Heart right ventricle (tissue), 16 donors: Measurements from ENCODE around the gene CCDC188. TPM values are rescaled to one million over a fixed set of nuclear protein-coding genes. Genes with fewer than 3 reads are reported as not detected.

ENCODE experiments used
- ATAC-seq, 8 donors: fragments of 200-7000 bp; cut with Tn5 transposase; one replicate each; pipeline ENCODE4 v1.9.1; 2020; ENCODE audit warnings: mild to moderate bottlenecking in 8 of 8, moderate library complexity in 8 of 8, moderate number of reproducible peaks in 1 of 8
- DNase-seq, 2 donors: peaks; one replicate each; pipeline ENCODE4 v3.0.0-alpha.2; 2020
- H3K27ac ChIP-seq, 10 donors: fragments of 200-600 bp; sonication (generic) in 2 of 10; one replicate each; pipeline versions ENCODE4 v1.5.0 to v1.8.0; 2020 to 2022; ENCODE audit warnings: mild to moderate bottlenecking in 3 of 10
- H3K27me3 ChIP-seq, 7 donors: fragments of 200-600 bp; one replicate each; pipeline ENCODE4 v1.8.0; 2021 to 2022; ENCODE audit warnings: mild to moderate bottlenecking in 2 of 7
- H3K36me3 ChIP-seq, 9 donors: fragments of 200-600 bp; sonication (generic) in 1 of 9; one replicate each; pipeline versions ENCODE4 v1.5.0 to v1.8.0; 2020 to 2022; ENCODE audit warnings: mild to moderate bottlenecking in 2 of 9
- H3K4me1 ChIP-seq, 9 donors: fragments of 200-600 bp; sonication (generic) in 1 of 9; one replicate each; pipeline versions ENCODE4 v1.5.0 to v1.8.0; 2020 to 2022; ENCODE audit warnings: mild to moderate bottlenecking in 4 of 9
- H3K4me3 ChIP-seq, 10 donors: fragments of 200-600 bp; sonication (generic) in 2 of 10; one replicate each; pipeline versions ENCODE4 v1.5.0 to v1.8.0; 2020 to 2022; ENCODE audit warnings: mild to moderate bottlenecking in 7 of 10, moderate library complexity in 2 of 10
- H3K9me3 ChIP-seq, 11 donors: fragments of 200-600 bp in 10 of 11; sonication (generic) in 2 of 11; one replicate each; pipeline versions ENCODE4 v1.5.0 to v1.8.0; 2013 to 2022; ENCODE audit warnings: mild to moderate bottlenecking in 2 of 11, control low read depth in 1 of 11, moderate library complexity in 1 of 11
- WGBS, 2 donors: extraction: QIAGEN DNeasy Blood & Tissue Kit; methylation state at CpG; one replicate each; pipeline ENCODE4 v1.1.7; 2013; ENCODE audit warnings: inconsistent platforms in 1 of 2; 5-methylcytosine and 5-hydroxymethylcytosine counted together
- intact Hi-C, 10 donors: fragments of 100-400 bp; cut with DNase I; formaldehyde crosslinking; loops; one replicate each; pipeline versions ENCODE4 v1.11.1 to v1.14.2; 2022
- polyA plus RNA-seq, 2 donors: library from polyadenylated mRNA; stranded (reverse); fragments of 200-250 nt; gene quantifications; one replicate each; pipeline ENCODE4 v1.2.3, GENCODE V29; 2013
- total RNA-seq, 10 donors: library from RNA; stranded (reverse); fragmentation: NEBNext Ultra II Directional in 3 of 10; extraction: Animal tissue kit (Norgen Biotek cat#: 25700) in 3 of 10; gene quantifications; one replicate each; pipeline versions ENCODE4 v1.2.1 to v1.2.4, GENCODE V29; 2021 to 2023
- TF ChIP-seq, protein P1 (sequence below), 9 donors: fragments of 200-600 bp; sonication (generic) in 2 of 9; IDR thresholded peaks; one replicate each; pipeline versions ENCODE4 v1.5.0 to v1.8.0; 2021 to 2022; ENCODE audit warnings: antibody characterized with exemption in 9 of 9, mild to moderate bottlenecking in 5 of 9, moderate library complexity in 1 of 9
- donor health status: Arrhythmogenic right ventricular cardiomyopathy.
- donor health status: ischemic (EF 13 %, LVEDD 7.1; RV severe dilation, severe dysfunction).
- donor health status: healthy with polysubstance abuse.
- donor health status: DM: no; HTN: yes; CAD: no.
- donor health status: DM: no; HTN: no; CAD: no.
- donor health status: ischemic (EF 25% LVEDD 6.9; RV normal size, moderate dysfunction).
- donor health status: ischemic (EF 25% LVEDD 5.7; RV mildly dilated, moderate dysfunction).
- donor health status: healthy.
- donor health status: DM: yes; HTN: yes; CAD: no.
- donor health status: Ischemic cardiomyopathy.
- donor health status: ischemic (EF 35%, LVEDD 5.7; RV mildly dilated, moderate dysfunction).
- donor health status: nonischemic (EF 11% LVEDD 7.7; RV severe dilation, severe dysfunction).
- donor health status: DM: yes; HTN: yes; CAD: no.
- donor health status: PGD.
- donor health status: ischemic (EF 29% LVEDD 5.4; RV normal size, mild dysfunction).
- donor health status: nonischemic (EF 23%, LVEDD 6.1; RV moderate dilation, normal function).

The CCDC188 gene
- total and polyA plus RNA-seq, 12 donors = 0.15 to 2.3 (median 0.51) TPM; not detected in 3

DNA sequence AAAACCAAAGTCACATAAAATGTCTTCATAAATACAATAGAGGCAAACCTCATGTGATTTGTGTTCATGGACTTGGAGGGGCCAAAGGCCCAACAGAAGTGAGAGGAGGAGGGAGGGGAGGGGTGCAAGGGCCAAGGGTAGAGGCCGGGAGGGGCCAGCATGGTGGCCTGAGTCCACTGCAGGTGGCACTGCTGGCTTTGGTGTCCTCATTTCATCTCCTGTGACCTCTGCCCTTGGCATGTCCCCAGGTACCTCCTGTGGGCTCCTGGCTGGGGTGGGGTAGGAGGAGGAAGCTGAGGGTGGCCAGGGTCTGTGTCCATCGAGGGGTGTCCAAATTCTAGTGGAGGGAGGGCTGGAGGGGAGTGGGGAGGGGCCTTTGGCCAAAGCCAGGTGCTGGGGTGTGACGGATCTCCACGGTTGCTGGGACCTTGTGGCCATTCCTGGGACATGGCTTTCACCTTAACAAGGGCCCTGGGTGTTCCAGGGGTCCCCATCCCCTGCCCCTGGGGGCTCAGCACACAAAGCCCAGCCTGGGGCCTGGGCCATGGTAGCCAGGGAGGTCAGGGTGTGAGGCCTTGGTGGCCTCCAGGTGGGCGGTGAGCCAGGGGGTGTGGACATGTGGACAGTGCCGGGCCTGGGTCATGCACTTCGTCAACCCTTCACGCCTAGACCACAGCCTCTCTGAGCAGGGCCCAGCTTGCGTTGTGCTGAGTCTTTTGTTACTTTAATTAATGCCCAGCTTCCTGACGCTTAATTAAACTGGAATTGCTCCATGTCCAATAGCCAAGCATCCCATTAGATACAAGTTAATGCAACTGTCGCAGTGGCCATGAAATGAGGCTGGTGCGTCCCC, 20.7 kb upstream of the CCDC188 start:
- no peaks in the 10 kb centered on the region for H3K36me3 ChIP-seq
- no peak overlapping the region for H3K27ac ChIP-seq
- H3K4me1 ChIP-seq = no peaks in the 10 kb centered on the region
- no peak overlapping the region for H3K4me3 ChIP-seq
- no peak for DNase-seq
- TF ChIP-seq, protein P1, sequence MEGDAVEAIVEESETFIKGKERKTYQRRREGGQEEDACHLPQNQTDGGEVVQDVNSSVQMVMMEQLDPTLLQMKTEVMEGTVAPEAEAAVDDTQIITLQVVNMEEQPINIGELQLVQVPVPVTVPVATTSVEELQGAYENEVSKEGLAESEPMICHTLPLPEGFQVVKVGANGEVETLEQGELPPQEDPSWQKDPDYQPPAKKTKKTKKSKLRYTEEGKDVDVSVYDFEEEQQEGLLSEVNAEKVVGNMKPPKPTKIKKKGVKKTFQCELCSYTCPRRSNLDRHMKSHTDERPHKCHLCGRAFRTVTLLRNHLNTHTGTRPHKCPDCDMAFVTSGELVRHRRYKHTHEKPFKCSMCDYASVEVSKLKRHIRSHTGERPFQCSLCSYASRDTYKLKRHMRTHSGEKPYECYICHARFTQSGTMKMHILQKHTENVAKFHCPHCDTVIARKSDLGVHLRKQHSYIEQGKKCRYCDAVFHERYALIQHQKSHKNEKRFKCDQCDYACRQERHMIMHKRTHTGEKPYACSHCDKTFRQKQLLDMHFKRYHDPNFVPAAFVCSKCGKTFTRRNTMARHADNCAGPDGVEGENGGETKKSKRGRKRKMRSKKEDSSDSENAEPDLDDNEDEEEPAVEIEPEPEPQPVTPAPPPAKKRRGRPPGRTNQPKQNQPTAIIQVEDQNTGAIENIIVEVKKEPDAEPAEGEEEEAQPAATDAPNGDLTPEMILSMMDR (IDR thresholded peaks at IDR 0.05) = no peak
- H3K9me3 ChIP-seq = no peaks in the 10 kb centered on the region
- no peak for ATAC-seq
- intact Hi-C loops = loop anchor here in 1 of 10 donors (5.0 kb wide), 1 partner anchor 101 kb away; no protein-coding TSS in a partner anchor
- 86 to 96% methylated on average over 12 of the region's 12 CpGs for WGBS, 2 donors
- H3K27me3 ChIP-seq = no peaks in the 10 kb centered on the region

DNA sequence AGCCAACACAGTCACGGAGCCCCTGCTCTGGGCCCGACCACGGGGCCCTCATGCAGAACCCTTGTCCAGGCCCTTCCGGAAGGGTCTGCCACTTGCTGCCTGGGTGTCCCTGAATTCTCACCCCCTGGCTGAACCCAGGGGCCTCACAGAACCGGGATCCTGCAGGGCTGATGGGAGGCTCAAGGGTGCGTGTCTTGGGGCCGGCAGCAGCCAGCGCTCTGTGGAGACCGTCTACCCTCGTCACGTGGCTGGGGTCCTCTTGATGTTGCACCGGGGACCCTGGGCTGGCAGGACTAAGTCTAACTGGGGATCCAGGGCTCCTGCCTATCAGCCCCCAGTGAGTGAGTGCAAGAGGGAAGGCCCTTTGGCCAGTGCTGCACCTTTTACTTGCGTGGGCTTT, 19.3 kb upstream of the CCDC188 start:
- 91 to 92% methylated on average over 13 of the region's 13 CpGs for WGBS, 2 donors
- Histone ChIP-seq H3K9me3 (no peaks in the 10 kb centered on the region), H3K36me3 (no peaks in the 10 kb centered on the region), H3K27me3 (no peaks in the 10 kb centered on the region), H3K4me3 (no peak overlapping the region), H3K4me1 (no peaks in the 10 kb centered on the region), H3K27ac (no peak overlapping the region)
- intact Hi-C loops = loop anchor here in 1 of 10 donors (5.0 kb wide), 1 partner anchor 102 kb away; no protein-coding TSS in a partner anchor
- TF ChIP-seq, protein P1 (IDR thresholded peaks at IDR 0.05) = no peak
- DNase-seq (no peak), ATAC-seq (no peak)

DNA sequence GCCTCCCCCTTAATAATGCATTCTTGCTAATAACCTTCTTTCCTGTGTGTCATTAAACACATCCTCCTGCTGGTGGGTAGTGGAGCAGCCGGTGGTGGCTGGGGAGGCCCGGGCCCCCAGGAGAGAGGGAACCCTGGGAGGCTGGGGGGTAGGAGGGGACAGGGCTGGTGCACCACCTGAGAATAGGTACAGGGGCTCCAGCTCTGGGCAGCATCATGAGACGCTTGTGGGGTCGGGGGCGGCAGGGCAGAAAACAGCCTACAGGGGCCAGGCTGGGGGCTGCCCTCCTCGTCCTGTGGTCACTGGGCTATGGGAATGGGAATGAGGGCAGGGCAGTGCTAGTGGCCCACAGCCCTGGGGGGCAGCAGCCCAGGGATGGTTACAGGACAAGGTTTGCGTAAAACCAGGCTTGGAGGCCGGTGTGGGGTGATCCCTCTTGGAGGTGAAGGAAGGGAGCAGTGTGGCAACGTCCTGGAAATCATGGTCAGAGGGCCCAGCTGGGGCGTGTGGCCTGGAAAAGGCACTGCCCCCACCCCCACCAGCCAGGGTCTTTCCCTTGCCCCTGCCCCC, 18.5 kb upstream of the CCDC188 start:
- WGBS, 2 donors = 78 to 81% methylated on average over 10 of the region's 10 CpGs
- TF ChIP-seq, protein P1 (IDR thresholded peaks at IDR 0.05) = no peak
- no peak for DNase-seq
- intact Hi-C loops = loop anchor here in 1 of 10 donors (5.0 kb wide), 1 partner anchor 128 kb away; no protein-coding TSS in a partner anchor
- Histone ChIP-seq H3K27me3 (no peaks in the 10 kb centered on the region), H3K9me3 (no peaks in the 10 kb centered on the region), H3K36me3 (no peaks in the 10 kb centered on the region), H3K4me1 (no peaks in the 10 kb centered on the region), H3K27ac (no peak overlapping the region), H3K4me3 (no peak overlapping the region)
- ATAC-seq = no peak

DNA sequence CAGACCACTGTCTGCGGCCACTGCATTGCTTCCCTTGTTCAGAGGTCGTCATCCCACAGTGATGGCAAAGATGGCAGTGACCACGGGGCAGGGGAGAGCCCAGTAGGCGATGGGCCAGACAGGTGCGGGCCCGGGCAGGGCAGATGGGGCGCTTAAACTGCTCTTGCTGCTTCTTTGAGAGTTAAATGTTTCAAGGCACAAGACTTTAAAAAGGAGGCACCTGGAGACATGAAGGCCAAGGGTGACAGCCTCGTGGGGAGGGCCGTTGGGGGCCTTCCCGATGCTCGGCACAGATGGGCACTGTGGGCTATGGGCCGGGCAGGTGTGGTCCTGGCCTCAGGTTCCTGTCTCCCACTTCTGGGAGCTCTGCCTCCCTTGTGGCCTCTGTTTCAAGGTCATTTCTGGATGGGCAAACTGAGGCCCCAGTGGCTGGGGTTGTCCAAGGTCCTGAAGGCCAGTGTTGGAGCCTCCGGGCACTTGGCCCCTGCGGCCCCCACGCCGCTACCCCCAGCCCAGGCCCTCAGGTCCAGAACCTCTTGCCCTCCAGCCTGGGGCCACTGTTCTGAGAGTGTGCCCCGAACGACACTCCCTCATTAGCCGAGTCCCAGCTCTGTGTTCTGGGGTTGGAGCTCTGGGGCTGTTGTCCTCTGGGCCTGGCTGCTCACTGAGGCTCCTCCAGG, 16.9 kb upstream of the CCDC188 start:
- 78 to 82% methylated on average over 19 of the region's 19 CpGs for WGBS, 2 donors
- DNase-seq = no peak
- intact Hi-C loops = loop anchor here in 1 of 10 donors (5.0 kb wide), 1 partner anchor 130 kb away; no protein-coding TSS in a partner anchor
- Histone ChIP-seq H3K27me3 (no peaks in the 10 kb centered on the region), H3K4me1 (no peaks in the 10 kb centered on the region), H3K4me3 (no peak overlapping the region), H3K27ac (no peak overlapping the region), H3K36me3 (no peaks in the 10 kb centered on the region), H3K9me3 (no peaks in the 10 kb centered on the region)
- no peak for ATAC-seq
- TF ChIP-seq, protein P1 (IDR thresholded peaks at IDR 0.05) = no peak
